HFF-Myc (cell line): ENCODE results near the gene PHLDA1.

Source experiments
- DNase-seq: peaks from one replicate; pipeline ENCODE4 v3.0.0-alpha.2; 2011; ENCODE audit warnings: low read depth; ENCODE audit errors: extremely low read depth
- H3K4me3 ChIP-seq: replicated peaks from 2 replicates; pipeline ENCODE4 v1.5.1; 2011; ENCODE audit warnings: low read depth, mild to moderate bottlenecking, control low read depth, low read length
- TF ChIP-seq, protein P1 (sequence below): IDR thresholded peaks from 2 replicates; pipeline ENCODE4 v1.5.1; 2012; ENCODE audit warnings: mild to moderate bottlenecking, low read depth, low read length, control low read depth; ENCODE audit errors: missing control alignments

PHLDA1 gene

DNA sequence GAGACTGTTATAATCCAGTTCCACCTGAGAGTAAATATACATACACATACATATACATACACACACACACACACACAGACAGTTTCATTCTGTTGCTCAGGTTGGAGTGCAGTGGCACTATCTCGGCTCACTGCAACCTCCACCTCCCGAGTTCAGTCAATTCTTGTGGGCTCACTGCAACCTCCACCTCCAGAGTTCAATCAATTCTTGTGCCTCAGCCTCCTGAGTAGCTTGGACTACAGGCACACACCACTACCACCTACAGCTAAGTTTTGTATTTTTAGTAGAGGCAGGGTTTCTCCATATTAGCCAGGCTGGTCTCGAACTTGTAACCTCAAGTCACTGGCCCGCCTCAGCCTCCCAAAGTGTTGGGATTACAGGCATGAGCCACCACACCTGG lies 8.9 kb upstream of the PHLDA1 start:
- no peak for DNase-seq
- TF ChIP-seq, protein P1, sequence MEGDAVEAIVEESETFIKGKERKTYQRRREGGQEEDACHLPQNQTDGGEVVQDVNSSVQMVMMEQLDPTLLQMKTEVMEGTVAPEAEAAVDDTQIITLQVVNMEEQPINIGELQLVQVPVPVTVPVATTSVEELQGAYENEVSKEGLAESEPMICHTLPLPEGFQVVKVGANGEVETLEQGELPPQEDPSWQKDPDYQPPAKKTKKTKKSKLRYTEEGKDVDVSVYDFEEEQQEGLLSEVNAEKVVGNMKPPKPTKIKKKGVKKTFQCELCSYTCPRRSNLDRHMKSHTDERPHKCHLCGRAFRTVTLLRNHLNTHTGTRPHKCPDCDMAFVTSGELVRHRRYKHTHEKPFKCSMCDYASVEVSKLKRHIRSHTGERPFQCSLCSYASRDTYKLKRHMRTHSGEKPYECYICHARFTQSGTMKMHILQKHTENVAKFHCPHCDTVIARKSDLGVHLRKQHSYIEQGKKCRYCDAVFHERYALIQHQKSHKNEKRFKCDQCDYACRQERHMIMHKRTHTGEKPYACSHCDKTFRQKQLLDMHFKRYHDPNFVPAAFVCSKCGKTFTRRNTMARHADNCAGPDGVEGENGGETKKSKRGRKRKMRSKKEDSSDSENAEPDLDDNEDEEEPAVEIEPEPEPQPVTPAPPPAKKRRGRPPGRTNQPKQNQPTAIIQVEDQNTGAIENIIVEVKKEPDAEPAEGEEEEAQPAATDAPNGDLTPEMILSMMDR, result no peak
- H3K4me3 ChIP-seq, result no peak overlapping the region

DNA sequence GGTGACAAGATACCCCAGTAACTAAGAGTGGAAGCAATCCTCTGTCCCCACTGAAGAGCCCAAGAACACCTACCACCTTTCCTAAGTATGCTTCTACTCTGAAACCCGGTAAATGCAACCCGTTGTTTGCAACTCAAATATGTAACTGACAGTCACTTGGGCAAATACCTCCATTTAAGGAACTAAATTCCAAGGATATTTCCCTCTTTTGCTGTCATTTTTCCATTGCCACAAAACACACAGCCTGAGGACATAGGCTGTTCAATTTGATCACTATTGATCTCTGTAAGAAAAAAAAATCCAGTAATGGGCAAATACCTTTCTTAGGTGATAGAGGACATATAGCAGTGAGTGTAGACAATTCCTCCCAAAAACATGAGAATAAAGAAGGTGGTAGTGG lies 6.6 kb upstream of the PHLDA1 start:
- no peak overlapping the region for H3K4me3 ChIP-seq
- DNase-seq, result no peak
- TF ChIP-seq, protein P1, result no peak

DNA sequence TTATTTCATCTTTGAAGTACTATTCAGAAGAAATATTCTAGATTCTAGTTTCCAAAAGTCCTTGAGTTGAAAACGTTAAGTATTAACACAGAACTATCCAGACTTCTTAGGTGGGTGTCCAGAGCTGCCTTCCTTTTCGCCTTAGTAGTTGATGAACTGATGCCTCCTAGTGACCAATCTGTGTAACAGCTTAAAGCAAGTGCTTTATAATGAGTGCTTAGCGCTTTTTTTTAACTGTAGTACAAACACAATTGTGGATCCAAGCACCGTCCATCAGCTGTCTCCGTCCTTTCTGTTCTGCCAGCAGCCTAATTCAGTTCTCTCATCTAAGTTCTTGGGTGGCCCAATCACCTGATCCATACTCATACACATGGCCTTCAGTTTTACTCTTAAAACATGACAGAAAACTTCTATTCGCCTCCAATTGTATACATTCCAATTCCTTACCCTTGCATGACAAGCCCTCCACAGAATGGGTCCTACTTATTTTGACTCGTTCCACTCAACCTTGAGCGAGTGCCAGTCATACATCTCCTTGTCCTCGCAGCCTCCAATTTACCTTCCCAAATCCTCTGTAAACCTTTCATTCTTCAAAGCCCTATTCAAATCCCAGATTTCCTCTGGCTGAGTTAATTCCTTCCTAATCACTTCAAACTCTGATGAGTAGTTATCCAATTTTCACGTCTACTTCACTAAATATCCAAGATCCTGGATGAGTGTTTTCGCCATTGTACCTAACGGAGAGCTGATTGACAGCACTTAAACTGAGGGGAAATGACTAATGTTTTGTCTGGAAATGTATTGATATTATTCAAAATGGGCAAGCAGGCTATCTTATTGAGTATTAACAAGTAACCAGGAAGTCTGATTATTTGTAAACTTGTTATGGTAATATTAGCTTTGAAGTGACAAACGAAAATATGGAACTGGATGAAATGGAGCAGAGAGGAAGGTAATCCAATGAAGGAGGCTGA lies 5.8 kb upstream of the PHLDA1 start:
- TF ChIP-seq, protein P1, result peak; percentile 76
- DNase-seq, result peak; percentile 70
- no peak overlapping the region for H3K4me3 ChIP-seq

DNA sequence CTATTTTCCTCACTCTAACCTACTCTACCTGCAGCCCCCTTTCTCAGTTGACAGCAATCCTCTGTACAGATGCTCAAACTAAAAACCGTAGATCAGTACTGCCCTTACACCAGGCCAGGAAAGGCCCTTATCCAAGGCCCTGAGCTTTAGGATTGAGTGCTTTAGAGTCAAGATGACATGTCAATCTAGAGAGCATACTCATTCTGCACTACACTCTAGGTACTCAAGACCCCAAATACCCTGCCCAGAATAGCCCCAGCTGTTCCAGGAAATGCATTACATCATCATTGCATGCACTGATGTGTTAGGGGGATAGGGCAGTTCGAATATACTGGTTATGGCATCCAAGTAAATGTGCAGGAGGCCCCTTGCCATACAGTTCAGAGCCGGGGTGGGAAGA lies 3.5 kb upstream of the PHLDA1 start:
- TF ChIP-seq, protein P1, result no peak
- H3K4me3 ChIP-seq, result no peak overlapping the region
- DNase-seq, result no peak

DNA sequence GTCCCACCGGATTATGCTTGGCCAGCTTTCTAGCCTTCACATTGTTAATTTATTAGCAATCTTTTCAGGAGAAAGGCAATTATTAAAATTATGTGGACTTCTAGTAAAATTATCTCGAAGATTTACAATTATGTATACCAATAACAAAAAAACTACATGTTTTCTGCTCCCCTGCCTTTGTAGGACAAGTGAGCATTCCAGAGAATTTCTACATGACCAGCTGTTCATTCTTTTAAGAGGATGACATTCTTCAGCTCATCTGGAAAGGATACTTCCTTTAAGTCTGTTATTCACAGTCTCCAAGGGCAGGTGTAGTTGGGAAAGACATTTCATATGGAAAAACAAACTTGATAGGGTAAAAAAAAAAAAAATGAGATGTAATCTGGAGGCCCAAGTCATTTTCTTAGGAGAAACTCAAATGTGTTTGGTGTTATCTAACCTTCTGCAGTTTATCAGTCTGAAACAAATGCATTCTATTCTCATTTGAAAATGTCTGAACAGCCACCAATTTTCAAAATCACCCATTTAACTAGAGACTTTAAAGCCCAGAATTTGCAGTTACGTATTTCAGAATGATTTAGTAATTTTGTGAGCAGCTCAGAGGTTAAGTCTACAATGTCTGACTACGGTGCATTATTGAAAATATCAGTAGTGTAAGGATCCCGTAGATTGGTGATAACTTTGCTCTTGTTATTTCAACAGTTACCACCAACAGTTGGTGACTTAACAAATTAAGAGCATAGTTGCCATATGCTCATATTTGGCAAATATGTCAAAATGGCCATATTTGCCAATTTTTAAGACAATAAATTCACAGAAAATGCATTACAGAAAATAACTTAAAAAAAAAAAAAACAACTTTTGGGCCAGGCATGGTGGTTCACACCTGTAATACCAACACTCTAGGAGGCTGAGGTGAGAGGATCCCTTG lies 1.8 kb upstream of the PHLDA1 start:
- H3K4me3 ChIP-seq, result peak overlapping the region; percentile 95
- no peak for DNase-seq

More for the DNA sequence above, 1.8 kb upstream of the PHLDA1 start:
- TF ChIP-seq, protein P1, result no peak
